HL-60 (cell line): ENCODE results near the gene CD8B2.

Source experiments
- GABPA ChIP-seq: IDR thresholded peaks from 2 replicates; pipeline ENCODE4 v1.6.1; 2012; ENCODE audit warnings: low read depth
- POLR2AphosphoS5 ChIP-seq: IDR thresholded peaks from 2 replicates; pipeline ENCODE4 v1.6.1; 2012; ENCODE audit warnings: low read depth
- REST ChIP-seq: IDR thresholded peaks from 2 replicates; pipeline ENCODE4 v1.6.1; 2012; ENCODE audit warnings: low read depth; ENCODE audit not compliant: insufficient replicate concordance
- TF ChIP-seq, protein P1 (sequence below): IDR thresholded peaks from one replicate; pipeline ENCODE4 v1.5.1; 2011; ENCODE audit warnings: low read length, control low read depth, inconsistent platforms; ENCODE audit not compliant: insufficient read depth

GRCh38 chr2:106545007-106545406 lies 57.8 kb downstream of the CD8B2 start:
- TF ChIP-seq, protein P1, sequence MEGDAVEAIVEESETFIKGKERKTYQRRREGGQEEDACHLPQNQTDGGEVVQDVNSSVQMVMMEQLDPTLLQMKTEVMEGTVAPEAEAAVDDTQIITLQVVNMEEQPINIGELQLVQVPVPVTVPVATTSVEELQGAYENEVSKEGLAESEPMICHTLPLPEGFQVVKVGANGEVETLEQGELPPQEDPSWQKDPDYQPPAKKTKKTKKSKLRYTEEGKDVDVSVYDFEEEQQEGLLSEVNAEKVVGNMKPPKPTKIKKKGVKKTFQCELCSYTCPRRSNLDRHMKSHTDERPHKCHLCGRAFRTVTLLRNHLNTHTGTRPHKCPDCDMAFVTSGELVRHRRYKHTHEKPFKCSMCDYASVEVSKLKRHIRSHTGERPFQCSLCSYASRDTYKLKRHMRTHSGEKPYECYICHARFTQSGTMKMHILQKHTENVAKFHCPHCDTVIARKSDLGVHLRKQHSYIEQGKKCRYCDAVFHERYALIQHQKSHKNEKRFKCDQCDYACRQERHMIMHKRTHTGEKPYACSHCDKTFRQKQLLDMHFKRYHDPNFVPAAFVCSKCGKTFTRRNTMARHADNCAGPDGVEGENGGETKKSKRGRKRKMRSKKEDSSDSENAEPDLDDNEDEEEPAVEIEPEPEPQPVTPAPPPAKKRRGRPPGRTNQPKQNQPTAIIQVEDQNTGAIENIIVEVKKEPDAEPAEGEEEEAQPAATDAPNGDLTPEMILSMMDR: no peak
- TF ChIP-seq GABPA (no peak), POLR2AphosphoS5 (no peak), REST (no peak)
